ENCODE measurements around the gene CNTF.

Gene CNTF

DNA sequence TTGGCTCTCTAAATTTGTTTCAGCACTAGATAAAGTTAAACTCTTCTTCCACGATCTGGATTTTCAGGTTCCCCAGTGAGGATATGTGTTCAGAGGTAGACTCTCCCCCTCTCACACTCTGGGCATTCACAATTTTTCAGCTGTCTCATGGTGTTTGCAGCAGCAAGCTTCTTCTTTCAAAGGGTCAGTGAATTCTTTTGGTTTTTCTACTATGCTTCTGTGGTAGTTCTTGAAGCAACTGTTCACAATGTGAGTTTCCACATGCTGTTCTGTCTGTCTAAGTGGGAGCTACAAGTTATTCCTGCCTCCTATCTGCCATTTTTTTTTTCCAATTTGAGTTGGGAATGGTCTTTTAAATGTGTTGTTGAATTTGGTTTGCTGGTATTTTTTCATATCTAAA is 25.4 kb downstream of the CNTF start:
- no peak for FAIRE-seq

DNA sequence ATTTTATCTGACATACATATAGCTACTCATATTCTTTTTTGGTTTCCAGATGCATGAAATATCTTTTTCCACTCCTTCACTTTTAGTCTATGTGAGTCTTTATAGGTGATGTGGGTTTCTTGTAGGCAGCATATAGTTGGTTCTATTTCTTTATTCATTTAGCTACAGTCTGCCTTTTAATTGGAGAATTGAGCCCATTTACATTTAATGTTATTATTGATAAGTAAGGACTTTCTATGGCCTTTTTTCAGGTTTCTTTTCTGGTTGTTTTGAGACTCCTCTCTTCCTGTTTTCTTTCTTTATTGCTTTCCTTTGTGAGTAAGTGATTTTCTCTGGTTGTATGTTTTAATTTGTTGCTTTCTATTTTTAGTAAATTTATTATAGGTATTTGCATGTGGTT is 27.2 kb downstream of the CNTF start:
- no peak for FAIRE-seq

DNA sequence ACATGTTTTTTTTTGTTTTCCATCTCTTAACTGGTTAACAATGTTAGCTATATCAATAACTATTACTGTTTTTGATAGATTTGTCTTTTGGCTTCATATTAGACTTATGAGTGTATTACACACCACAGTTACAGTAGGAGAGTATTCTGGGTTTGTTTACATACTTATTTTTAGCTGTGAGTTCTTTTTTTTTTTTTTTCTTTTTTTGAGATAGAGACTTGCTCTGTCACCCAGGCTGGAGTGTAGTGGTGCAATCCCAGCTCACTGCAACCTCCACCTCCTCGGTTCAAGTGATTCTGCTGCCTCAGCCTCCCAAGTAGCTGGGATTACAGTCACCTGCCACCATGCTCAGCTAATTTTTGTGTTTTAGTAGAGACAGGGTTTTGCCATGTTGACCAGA is 28.0 kb downstream of the CNTF start:
- FAIRE-seq: no peak

DNA sequence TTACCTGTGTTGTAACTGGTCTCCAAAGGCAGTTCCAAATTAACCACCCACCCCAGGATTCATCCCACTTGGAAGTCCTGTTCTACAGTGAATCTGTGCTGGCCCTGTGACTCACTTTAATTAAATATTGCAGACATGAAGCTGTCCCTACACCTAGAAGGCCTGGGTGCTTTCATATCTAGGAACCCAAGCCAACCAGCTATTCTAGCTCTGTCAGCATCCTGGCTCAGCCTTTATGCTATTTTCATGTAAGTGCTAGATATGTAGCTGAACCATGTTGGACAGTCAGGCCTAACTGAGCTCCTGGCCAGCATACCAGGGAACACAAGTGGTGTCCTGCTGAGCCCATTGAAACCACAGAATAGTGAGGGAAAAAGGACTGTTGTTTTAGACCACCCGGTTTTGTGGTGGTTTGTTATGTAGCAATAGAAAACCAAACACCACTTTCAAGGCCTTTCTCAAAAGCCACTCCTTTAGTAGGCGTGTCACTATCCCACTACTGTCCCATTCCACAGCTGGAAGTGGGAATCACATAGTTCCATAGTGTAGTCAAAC is 30.3 kb downstream of the CNTF start:
- FAIRE-seq: no peak

- FAIRE-seq: no peak
Measured at GRCh38 chr11:58654079-58654907, 31.8 kb downstream of the CNTF start.

- no peak for FAIRE-seq
Measured at GRCh38 chr11:58654908-58655296, 32.4 kb downstream of the CNTF start.

DNA sequence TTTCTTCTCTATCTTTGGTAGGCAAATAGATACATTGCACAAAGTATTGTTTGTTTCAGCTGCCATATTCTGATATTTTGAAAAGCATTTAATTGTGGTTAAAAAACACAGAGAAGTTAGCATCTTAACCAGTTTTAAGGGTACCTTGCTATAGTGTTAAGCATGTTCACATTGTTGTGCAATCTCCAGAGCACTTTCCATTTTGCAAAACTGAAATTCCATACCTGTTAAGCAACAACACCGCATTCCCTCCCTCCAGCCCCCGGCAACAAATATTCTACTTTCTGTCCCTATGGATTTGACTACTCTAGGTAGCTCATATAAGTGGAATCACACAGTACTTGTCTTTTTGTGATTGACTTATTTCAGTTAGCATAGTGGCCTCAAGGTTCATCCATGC is 33.9 kb downstream of the CNTF start:
- FAIRE-seq: no peak

GRCh38 chr11:58658623-58659022 is 36.2 kb downstream of the CNTF start:
- FAIRE-seq: no peak

DNA sequence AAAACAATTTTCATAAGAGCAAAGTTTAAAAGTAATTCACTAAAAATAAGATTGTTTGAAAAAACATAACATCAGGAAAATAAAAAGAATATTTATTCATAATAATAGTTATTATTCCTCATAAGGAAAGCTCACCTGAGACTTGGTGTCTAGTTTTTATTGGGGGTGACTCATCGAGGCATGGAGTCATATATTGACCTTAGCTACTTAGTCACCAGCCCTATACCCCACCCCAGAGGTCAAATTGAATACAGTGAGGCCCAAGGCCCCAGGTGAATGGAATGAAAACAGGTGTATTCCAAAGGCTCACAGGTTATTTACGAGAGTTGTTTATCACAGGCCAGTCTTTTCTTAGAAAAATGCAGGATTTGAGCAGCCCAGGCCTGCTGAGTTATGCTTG is 36.9 kb downstream of the CNTF start:
- FAIRE-seq: no peak

DNA sequence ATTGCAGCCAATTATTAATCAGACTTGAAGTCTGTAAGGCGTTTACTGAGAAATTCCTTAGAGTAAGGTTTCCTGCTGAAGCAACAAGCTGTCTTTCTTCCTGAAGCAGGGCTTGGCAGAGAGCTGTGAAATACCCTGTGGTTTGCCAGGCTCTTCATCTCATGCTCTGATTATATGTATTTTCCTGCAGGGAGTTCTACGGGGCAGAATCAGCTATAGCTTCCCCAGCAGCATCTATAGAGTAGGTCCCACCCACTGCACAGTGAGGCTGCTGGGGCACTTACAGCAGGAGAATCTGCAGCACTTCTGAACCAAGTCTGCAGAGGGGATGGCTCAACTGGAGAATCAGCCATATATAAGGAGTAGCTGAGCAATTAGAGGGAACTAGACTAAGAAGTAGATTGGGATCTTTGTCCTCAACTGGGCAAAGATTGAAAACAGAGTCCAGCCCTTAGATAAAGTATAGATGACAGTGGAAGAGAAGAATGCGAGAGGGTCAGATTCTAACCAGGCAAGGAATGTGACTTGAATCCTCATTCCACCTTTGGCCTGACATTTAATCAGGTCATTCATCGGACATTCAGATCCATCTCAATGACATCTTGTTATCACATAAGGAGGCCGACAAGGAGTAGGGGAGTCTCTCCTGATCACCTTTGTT is 37.6 kb downstream of the CNTF start:
- no peak for FAIRE-seq

- FAIRE-seq: no peak
Measured at GRCh38 chr11:58671983-58672633, 49.6 kb downstream of the CNTF start.

DNA sequence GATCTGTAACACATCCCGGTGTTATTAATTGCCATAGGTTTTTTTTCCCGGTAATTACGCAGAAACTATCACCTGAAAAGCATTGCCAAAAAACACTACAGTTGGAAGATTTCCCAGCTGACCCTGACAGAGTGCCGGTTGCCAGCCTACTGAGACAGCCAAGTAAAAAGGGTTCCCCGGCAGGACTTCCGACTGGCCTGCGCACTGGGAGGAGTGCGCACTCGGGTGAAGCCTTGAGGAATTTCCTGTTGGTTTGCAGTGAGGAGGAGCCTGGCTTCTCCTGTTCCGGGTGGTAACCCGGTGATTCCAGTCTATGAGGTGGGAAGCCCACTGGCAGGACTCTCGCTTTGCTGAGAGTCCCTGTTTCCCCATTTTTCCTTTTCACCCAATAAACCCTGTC is 52.1 kb downstream of the CNTF start:
- FAIRE-seq: no peak
